Spleen (tissue), 3 donors: Measurements from ENCODE around the gene RNF43.

ENCODE experiments used
- POLR2A ChIP-seq, 3 donors: fragments of 450-650 bp; IDR thresholded peaks; one replicate each; pipeline ENCODE4 v1.5.1; 2017; ENCODE audit warnings: antibody characterized with exemption in 3 of 3, mild to moderate bottlenecking in 1 of 3
- POLR2AphosphoS5 ChIP-seq, 3 donors: sonication (generic); formaldehyde crosslinking; IDR thresholded peaks; one replicate each; pipeline ENCODE4 v1.5.1; 2017; ENCODE audit warnings: antibody characterized with exemption in 3 of 3

DNA sequence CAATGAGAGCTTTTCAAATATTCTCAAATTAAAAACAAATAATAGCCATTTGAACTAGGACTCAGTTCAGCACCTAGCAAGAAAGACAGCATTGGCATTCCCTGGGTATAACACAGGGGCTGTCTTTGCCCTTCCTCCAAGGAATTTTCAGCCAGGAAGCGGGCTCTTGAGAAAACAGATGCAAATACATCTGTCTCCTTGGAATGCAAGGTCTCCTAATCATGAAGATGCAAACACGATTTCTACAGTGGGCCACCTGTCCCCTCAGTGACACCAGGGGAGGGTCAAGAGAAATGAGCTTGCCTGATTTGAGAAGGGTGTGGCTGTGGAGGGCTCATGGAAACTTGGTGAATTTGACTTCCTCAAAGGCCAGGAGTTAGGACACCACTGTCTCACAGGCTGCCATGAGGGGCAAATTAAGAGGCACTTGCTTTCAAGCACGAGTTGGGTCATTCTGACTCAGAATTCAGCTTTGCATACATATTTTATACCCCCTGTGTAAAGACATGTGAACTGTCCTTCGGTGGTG, 40.8 kb downstream of the RNF43 start:
- TF ChIP-seq POLR2A (IDR thresholded peaks at IDR 0.05) (no peak), POLR2AphosphoS5 (IDR thresholded peaks at IDR 0.05) (no peak)
